ENCODE measurements around the gene GNG2. TPM values are rescaled to one million over a fixed set of nuclear protein-coding genes. Genes with fewer than 3 reads are reported as not detected.

The GNG2 gene
- total and polyA plus RNA-seq, 9 of the 15 experiments (the other 6 are each of a cell fraction or from before 2014, with no cell fraction given), result 0.18 TPM; not detected in 8

GRCh38 chr14:51989293-51990234 lies 129.2 kb downstream of the GNG2 start, which contains the start of gene RTRAF (continued):
- TF ChIP-seq ZNF449 (CRISPR knock-in tag; IDR thresholded peaks at IDR 0.05) (no peak), NR2F6 (CRISPR knock-in tag; IDR thresholded peaks at IDR 0.05) (no peak), BRF1 (IDR thresholded peaks at IDR 0.05; ENCODE audit: borderline replicate concordance, extremely low read depth, insufficient read length) (no peak), CTCFL (IDR thresholded peaks at IDR 0.05; ENCODE audit: borderline replicate concordance, insufficient read depth, low read depth, low read length, poor library complexity, severe bottlenecking) (no peak), MECOM (CRISPR knock-in tag; IDR thresholded peaks at IDR 0.05) (no peak), ZNF511 (CRISPR knock-in tag; IDR thresholded peaks at IDR 0.05) (no peak), ZNF232 (CRISPR knock-in tag; IDR thresholded peaks at IDR 0.05) (no peak), E4F1 (CRISPR knock-in tag; IDR thresholded peaks at IDR 0.05; ENCODE audit: borderline replicate concordance) (no peak), NFRKB (IDR thresholded peaks at IDR 0.05; ENCODE audit: low read depth) (no peak), KLF13 (tag; IDR thresholded peaks at IDR 0.05; ENCODE audit: borderline replicate concordance, low read depth) (no peak), HDAC3 (IDR thresholded peaks at IDR 0.05; ENCODE audit: borderline replicate concordance, partially characterized antibody) (no peak), SP2 (IDR thresholded peaks at IDR 0.05; ENCODE audit: extremely low read depth, low read depth, low read length, poor library complexity, severe bottlenecking) (peak; percentile 56), KHSRP (IDR thresholded peaks at IDR 0.05) (no peak), ID3 (CRISPR knock-in tag; IDR thresholded peaks at IDR 0.05) (no peak), ID3 (tag; IDR thresholded peaks at IDR 0.05) (0 out of 2 replicates have a peak, but pooled peaks have one; percentile 18), E2F4 (CRISPR knock-in tag; IDR thresholded peaks at IDR 0.05; ENCODE audit: low read depth) (no peak), KDM5B (IDR thresholded peaks at IDR 0.05; ENCODE audit: insufficient replicate concordance, low read depth, low read length) (peak; percentile 73), MTA2 (IDR thresholded peaks at IDR 0.05; ENCODE audit: low read depth) (no peak)
